ENCODE results near the gene MEP1A.

MEP1A gene

GRCh38 chr6:46746696-46747095, 46.5 kb upstream of the MEP1A start, which contains the start of gene ANKRD66:
Gene ANKRD66, plus strand, starts transcription at chr6:46746933. Its CDS starts 5,016 bp downstream, at chr6:46751949.
- H3K27me3 ChIP-seq (ENCODE audit: insufficient read depth, poor library complexity, severe bottlenecking): no peaks in the 10 kb centered on the region
- no peak within 1 kb of the TSS for H3K27ac ChIP-seq (replicated peaks)
- no peak within 1 kb of the TSS for H3K4me3 ChIP-seq (replicated peaks; ENCODE audit: insufficient read depth, low read length)
- DNase-seq (ENCODE audit: low read depth in 1 of 2, low spot score in 1 of 2): no peak
- no peak for TF ChIP-seq POLR2AphosphoS5 (IDR thresholded peaks at IDR 0.05; ENCODE audit: low read depth)

GRCh38 chr6:46748940-46749503, 44.2 kb upstream of the MEP1A start:
- TF ChIP-seq REST (IDR thresholded peaks at IDR 0.05; ENCODE audit: insufficient replicate concordance, low read depth) (no peak), POLR2AphosphoS5 (IDR thresholded peaks at IDR 0.05; ENCODE audit: low read depth) (no peak), SPI1 (IDR thresholded peaks at IDR 0.05; ENCODE audit: borderline replicate concordance, low read depth) (no peak), CTCF (IDR thresholded peaks at IDR 0.05; ENCODE audit: insufficient read depth, low read length) (no peak), GABPA (IDR thresholded peaks at IDR 0.05; ENCODE audit: low read depth) (no peak)
- no peak overlapping the region for H3K27ac ChIP-seq (replicated peaks)
- no peaks in the 10 kb centered on the region for H3K27me3 ChIP-seq (ENCODE audit: insufficient read depth, poor library complexity, severe bottlenecking)
- no peak for DNase-seq (ENCODE audit: low read depth in 1 of 2, low spot score in 1 of 2)
- no peak overlapping the region for H3K4me3 ChIP-seq (replicated peaks; ENCODE audit: insufficient read depth, low read length)

GRCh38 chr6:46749731-46750130, 43.5 kb upstream of the MEP1A start:
- no peak for DNase-seq (ENCODE audit: low read depth in 1 of 2, low spot score in 1 of 2)
- Histone ChIP-seq H3K27me3 (ENCODE audit: insufficient read depth, poor library complexity, severe bottlenecking) (no peaks in the 10 kb centered on the region), H3K27ac (replicated peaks) (no peak overlapping the region)

More at GRCh38 chr6:46749731-46750130, 43.5 kb upstream of the MEP1A start:
- TF ChIP-seq POLR2AphosphoS5 (IDR thresholded peaks at IDR 0.05; ENCODE audit: low read depth) (no peak), REST (IDR thresholded peaks at IDR 0.05; ENCODE audit: insufficient replicate concordance, low read depth) (no peak), SPI1 (IDR thresholded peaks at IDR 0.05; ENCODE audit: borderline replicate concordance, low read depth) (no peak), GABPA (IDR thresholded peaks at IDR 0.05; ENCODE audit: low read depth) (no peak), CTCF (IDR thresholded peaks at IDR 0.05; ENCODE audit: insufficient read depth, low read length) (no peak)
- H3K4me3 ChIP-seq (replicated peaks; ENCODE audit: insufficient read depth, low read length): no peak overlapping the region

All from HL-60 (cell line).